Measurements from ENCODE around the gene NRXN3.

- TF ChIP-seq CTCF (conservative IDR thresholded peaks at IDR 0.05 in 1 of 2, IDR thresholded peaks at IDR 0.05 in 1 of 2; ENCODE audit: extremely low read depth in 1 of 2, insufficient read depth in 1 of 2, low read depth in 1 of 2, low read length in 2 of 2), result no peak
- TF ChIP-seq EZH2 (IDR thresholded peaks at IDR 0.05; ENCODE audit: borderline replicate concordance, low read length), result no peak
These were observed 33.5 kb upstream of the NRXN3 start for GRCh38 chr14:78136695-78137094.

Measured in mammary epithelial cell (primary cell).